ENCODE data around the gene MAP1LC3B2.

DNA sequence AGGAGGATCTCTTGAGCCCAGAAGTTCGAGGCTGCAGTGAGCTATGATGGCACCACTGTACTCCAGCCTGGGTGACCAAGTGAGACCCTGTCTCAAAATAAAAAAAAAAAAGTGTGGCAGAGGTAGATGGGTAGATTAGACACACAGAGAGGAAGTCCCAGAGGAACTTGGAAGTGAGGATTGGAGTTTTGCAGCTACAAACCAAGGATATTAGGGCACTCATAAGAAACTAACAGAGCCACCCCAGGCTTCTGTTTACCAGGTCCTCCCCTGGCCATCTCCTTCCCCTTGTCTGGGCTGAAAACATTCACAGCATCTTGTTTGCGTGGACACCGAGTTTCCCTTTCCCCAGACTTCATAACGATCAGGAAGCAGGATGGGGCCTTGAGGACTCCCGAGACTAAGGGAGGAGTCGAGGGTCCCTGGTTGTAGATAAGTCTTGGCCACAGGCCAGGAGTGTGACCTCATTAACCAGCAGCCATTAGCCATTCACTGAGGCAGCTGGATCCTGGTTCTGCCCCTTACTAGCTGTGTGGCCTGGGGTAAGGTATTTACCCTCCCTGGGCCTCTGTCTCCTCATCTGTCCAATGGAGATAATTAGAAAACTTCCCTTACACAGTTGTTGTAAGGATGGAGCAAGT lies 2.1 kb downstream of the MAP1LC3B2 start:
- TF ChIP-seq POLR2A (IDR thresholded peaks at IDR 0.05): no peak
- TF ChIP-seq, protein P1, sequence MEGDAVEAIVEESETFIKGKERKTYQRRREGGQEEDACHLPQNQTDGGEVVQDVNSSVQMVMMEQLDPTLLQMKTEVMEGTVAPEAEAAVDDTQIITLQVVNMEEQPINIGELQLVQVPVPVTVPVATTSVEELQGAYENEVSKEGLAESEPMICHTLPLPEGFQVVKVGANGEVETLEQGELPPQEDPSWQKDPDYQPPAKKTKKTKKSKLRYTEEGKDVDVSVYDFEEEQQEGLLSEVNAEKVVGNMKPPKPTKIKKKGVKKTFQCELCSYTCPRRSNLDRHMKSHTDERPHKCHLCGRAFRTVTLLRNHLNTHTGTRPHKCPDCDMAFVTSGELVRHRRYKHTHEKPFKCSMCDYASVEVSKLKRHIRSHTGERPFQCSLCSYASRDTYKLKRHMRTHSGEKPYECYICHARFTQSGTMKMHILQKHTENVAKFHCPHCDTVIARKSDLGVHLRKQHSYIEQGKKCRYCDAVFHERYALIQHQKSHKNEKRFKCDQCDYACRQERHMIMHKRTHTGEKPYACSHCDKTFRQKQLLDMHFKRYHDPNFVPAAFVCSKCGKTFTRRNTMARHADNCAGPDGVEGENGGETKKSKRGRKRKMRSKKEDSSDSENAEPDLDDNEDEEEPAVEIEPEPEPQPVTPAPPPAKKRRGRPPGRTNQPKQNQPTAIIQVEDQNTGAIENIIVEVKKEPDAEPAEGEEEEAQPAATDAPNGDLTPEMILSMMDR (IDR thresholded peaks at IDR 0.05): no peak

All from esophagus squamous epithelium (tissue), 4 donors.